Vagina (tissue), 2 donors: Measurements from ENCODE around the gene TRIM66.

Experiments used
- POLR2A ChIP-seq, 2 donors: fragments of 450-650 bp; IDR thresholded peaks; one replicate each; pipeline ENCODE4 v1.6.1; 2017; ENCODE audit warnings: antibody characterized with exemption in 2 of 2, mild to moderate bottlenecking in 2 of 2, moderate library complexity in 2 of 2
- TF ChIP-seq, protein P1 (sequence below), 3 experiments: fragments of 450-650 bp in 2 of 3; fragments of 200-600 bp in 1 of 3; sonication (generic) in 1 of 3; IDR thresholded peaks; one replicate each; pipeline ENCODE4 v1.5.1; 2017 to 2019; ENCODE audit warnings: antibody characterized with exemption in 3 of 3, mild to moderate bottlenecking in 2 of 3, moderate library complexity in 2 of 3

DNA sequence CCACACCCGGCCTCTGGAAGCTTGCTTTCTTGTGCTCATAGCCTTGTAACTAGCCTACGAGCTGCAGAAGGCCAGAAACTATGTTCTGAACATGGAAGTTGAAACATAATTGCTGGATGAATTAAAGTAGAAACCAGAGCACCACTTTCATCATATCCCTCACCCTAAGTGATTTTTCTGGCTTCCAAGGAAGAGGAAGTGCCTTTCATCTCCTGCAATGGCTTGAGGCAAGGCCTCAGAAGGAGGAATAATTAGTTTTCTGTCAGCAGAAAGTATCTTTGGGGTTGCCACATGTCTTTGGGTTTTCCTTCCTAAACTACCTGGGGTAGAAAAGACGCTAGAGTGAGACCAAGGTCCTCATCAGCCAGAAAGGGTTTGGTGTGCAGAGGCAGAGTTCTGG, 14.6 kb upstream of the TRIM66 start:
- no peak for TF ChIP-seq POLR2A (IDR thresholded peaks at IDR 0.05)
- TF ChIP-seq, protein P1, sequence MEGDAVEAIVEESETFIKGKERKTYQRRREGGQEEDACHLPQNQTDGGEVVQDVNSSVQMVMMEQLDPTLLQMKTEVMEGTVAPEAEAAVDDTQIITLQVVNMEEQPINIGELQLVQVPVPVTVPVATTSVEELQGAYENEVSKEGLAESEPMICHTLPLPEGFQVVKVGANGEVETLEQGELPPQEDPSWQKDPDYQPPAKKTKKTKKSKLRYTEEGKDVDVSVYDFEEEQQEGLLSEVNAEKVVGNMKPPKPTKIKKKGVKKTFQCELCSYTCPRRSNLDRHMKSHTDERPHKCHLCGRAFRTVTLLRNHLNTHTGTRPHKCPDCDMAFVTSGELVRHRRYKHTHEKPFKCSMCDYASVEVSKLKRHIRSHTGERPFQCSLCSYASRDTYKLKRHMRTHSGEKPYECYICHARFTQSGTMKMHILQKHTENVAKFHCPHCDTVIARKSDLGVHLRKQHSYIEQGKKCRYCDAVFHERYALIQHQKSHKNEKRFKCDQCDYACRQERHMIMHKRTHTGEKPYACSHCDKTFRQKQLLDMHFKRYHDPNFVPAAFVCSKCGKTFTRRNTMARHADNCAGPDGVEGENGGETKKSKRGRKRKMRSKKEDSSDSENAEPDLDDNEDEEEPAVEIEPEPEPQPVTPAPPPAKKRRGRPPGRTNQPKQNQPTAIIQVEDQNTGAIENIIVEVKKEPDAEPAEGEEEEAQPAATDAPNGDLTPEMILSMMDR (IDR thresholded peaks at IDR 0.05) = no peak
